Heart right ventricle (tissue), 16 donors: Measurements from ENCODE around the gene SH3RF3. TPM values are rescaled to one million over a fixed set of nuclear protein-coding genes. Genes with fewer than 3 reads are reported as not detected.
A peak's percentile ranks its signal among the peaks of the same experiment; 100 is the strongest.

ENCODE experiments used
- ATAC-seq, 8 donors: fragments of 200-7000 bp; cut with Tn5 transposase; one replicate each; pipeline ENCODE4 v1.9.1; 2020; ENCODE audit warnings: mild to moderate bottlenecking in 8 of 8, moderate library complexity in 8 of 8, moderate number of reproducible peaks in 1 of 8
- DNase-seq, 2 donors: peaks; one replicate each; pipeline ENCODE4 v3.0.0-alpha.2; 2020
- H3K27ac ChIP-seq, 10 donors: fragments of 200-600 bp; sonication (generic) in 2 of 10; one replicate each; pipeline versions ENCODE4 v1.5.0 to v1.8.0; 2020 to 2022; ENCODE audit warnings: mild to moderate bottlenecking in 3 of 10
- H3K27me3 ChIP-seq, 7 donors: fragments of 200-600 bp; one replicate each; pipeline ENCODE4 v1.8.0; 2021 to 2022; ENCODE audit warnings: mild to moderate bottlenecking in 2 of 7
- H3K36me3 ChIP-seq, 9 donors: fragments of 200-600 bp; sonication (generic) in 1 of 9; one replicate each; pipeline versions ENCODE4 v1.5.0 to v1.8.0; 2020 to 2022; ENCODE audit warnings: mild to moderate bottlenecking in 2 of 9
- H3K4me1 ChIP-seq, 9 donors: fragments of 200-600 bp; sonication (generic) in 1 of 9; one replicate each; pipeline versions ENCODE4 v1.5.0 to v1.8.0; 2020 to 2022; ENCODE audit warnings: mild to moderate bottlenecking in 4 of 9
- H3K4me3 ChIP-seq, 10 donors: fragments of 200-600 bp; sonication (generic) in 2 of 10; one replicate each; pipeline versions ENCODE4 v1.5.0 to v1.8.0; 2020 to 2022; ENCODE audit warnings: mild to moderate bottlenecking in 7 of 10, moderate library complexity in 2 of 10
- H3K9me3 ChIP-seq, 11 donors: fragments of 200-600 bp in 10 of 11; sonication (generic) in 2 of 11; one replicate each; pipeline versions ENCODE4 v1.5.0 to v1.8.0; 2013 to 2022; ENCODE audit warnings: mild to moderate bottlenecking in 2 of 11, control low read depth in 1 of 11, moderate library complexity in 1 of 11
- CTCF ChIP-seq, 9 donors: fragments of 200-600 bp; sonication (generic) in 2 of 9; IDR thresholded peaks; one replicate each; pipeline versions ENCODE4 v1.5.0 to v1.8.0; 2021 to 2022; ENCODE audit warnings: antibody characterized with exemption in 9 of 9, mild to moderate bottlenecking in 5 of 9, moderate library complexity in 1 of 9
- WGBS, 2 donors: extraction: QIAGEN DNeasy Blood & Tissue Kit; methylation state at CpG; one replicate each; pipeline ENCODE4 v1.1.7; 2013; ENCODE audit warnings: inconsistent platforms in 1 of 2; 5-methylcytosine and 5-hydroxymethylcytosine counted together
- intact Hi-C, 10 donors: fragments of 100-400 bp; cut with DNase I; formaldehyde crosslinking; loops; one replicate each; pipeline versions ENCODE4 v1.11.1 to v1.14.2; 2022
- polyA plus RNA-seq, 2 donors: library from polyadenylated mRNA; stranded (reverse); fragments of 200-250 nt; gene quantifications; one replicate each; pipeline ENCODE4 v1.2.3, GENCODE V29; 2013
- total RNA-seq, 10 donors: library from RNA; stranded (reverse); fragmentation: NEBNext Ultra II Directional in 3 of 10; extraction: Animal tissue kit (Norgen Biotek cat#: 25700) in 3 of 10; gene quantifications; one replicate each; pipeline versions ENCODE4 v1.2.1 to v1.2.4, GENCODE V29; 2021 to 2023
- donor health status: Arrhythmogenic right ventricular cardiomyopathy.
- donor health status: ischemic (EF 13 %, LVEDD 7.1; RV severe dilation, severe dysfunction).
- donor health status: healthy with polysubstance abuse.
- donor health status: DM: no; HTN: yes; CAD: no.
- donor health status: DM: no; HTN: no; CAD: no.
- donor health status: ischemic (EF 25% LVEDD 6.9; RV normal size, moderate dysfunction).
- donor health status: ischemic (EF 25% LVEDD 5.7; RV mildly dilated, moderate dysfunction).
- donor health status: healthy.
- donor health status: DM: yes; HTN: yes; CAD: no.
- donor health status: Ischemic cardiomyopathy.
- donor health status: ischemic (EF 35%, LVEDD 5.7; RV mildly dilated, moderate dysfunction).
- donor health status: nonischemic (EF 11% LVEDD 7.7; RV severe dilation, severe dysfunction).
- donor health status: DM: yes; HTN: yes; CAD: no.
- donor health status: PGD.
- donor health status: ischemic (EF 29% LVEDD 5.4; RV normal size, mild dysfunction).
- donor health status: nonischemic (EF 23%, LVEDD 6.1; RV moderate dilation, normal function).

SH3RF3 gene
- total and polyA plus RNA-seq, 12 donors: 5.0 to 11.5 (median 8.6) TPM

DNA sequence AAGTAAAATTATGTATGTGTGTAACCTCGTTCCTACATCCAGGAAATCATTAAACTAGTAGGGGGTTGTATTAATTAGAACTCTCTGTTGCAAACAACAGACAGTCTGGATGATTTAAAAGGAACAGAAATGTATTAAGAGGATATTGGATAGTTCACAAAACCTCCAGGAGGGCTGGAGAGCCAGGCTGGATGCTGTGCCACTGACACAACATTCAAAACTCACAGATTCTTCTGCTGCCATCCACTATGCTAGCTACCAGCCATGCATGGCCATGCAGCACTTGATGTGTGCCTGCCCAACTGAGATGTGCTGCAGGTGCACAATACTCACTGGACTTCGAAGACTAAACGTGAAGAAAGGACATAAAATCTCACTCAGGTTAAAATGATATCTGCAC, 48.2 kb upstream of the SH3RF3 start:
- Histone ChIP-seq H3K4me1 (no peaks in the 10 kb centered on the region), H3K27me3 (peaks cover 0 to 7% (median 0%) of the 10 kb centered on the region in 7 donors), H3K36me3 (no peaks in the 10 kb centered on the region), H3K9me3 (no peaks in the 10 kb centered on the region), H3K4me3 (no peak overlapping the region), H3K27ac (no peak overlapping the region)
- no peak for TF ChIP-seq CTCF (IDR thresholded peaks at IDR 0.05)
- intact Hi-C loops: no loop called here
- no peak for DNase-seq
- no peak for ATAC-seq
- 70 to 81% methylated on average over 3 of the region's 3 CpGs for WGBS, 2 donors

GRCh38 chr2:109081374-109081773, 47.6 kb upstream of the SH3RF3 start:
- TF ChIP-seq CTCF (IDR thresholded peaks at IDR 0.05): no peak
- no peaks in the 10 kb centered on the region for H3K4me1 ChIP-seq
- H3K4me3 ChIP-seq: no peak overlapping the region
- intact Hi-C loops: no loop called here
- H3K27me3 ChIP-seq: peaks cover 0 to 7% (median 0%) of the 10 kb centered on the region in 7 donors
- DNase-seq (no peak), ATAC-seq (no peak)
- 69 to 75% methylated on average over 8 of the region's 8 CpGs for WGBS, 2 donors
- H3K27ac ChIP-seq: no peak overlapping the region
- no peaks in the 10 kb centered on the region for H3K36me3 ChIP-seq
- no peaks in the 10 kb centered on the region for H3K9me3 ChIP-seq

DNA sequence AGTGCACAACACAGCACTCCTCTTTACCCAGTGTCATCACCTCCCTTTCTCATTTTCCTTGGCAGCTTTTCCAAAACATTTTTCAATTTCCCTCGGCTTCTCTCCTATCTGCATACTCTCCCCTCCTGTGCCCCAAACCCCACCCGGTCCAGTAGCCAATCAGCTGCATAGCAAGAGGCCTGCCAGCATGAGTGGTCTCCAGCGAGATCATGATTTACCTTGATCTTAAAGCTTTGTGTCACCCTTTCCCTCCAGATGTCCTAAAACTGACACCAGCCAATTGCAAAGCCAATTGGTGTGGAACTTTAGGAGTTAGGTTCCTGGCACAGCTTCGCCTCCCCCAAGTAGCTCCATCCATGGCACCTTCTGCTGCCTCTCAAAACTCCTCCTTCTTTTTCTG, 45.2 kb upstream of the SH3RF3 start:
- WGBS, 2 donors: 78 to 85% methylated on average over 4 of the region's 4 CpGs
- Histone ChIP-seq H3K4me3 (no peak overlapping the region), H3K27ac (no peak overlapping the region), H3K9me3 (no peaks in the 10 kb centered on the region), H3K4me1 (no peaks in the 10 kb centered on the region), H3K36me3 (no peaks in the 10 kb centered on the region), H3K27me3 (no peaks in the 10 kb centered on the region)
- intact Hi-C loops: no loop called here
- ATAC-seq (no peak), DNase-seq (no peak)
- TF ChIP-seq CTCF (IDR thresholded peaks at IDR 0.05): no peak

DNA sequence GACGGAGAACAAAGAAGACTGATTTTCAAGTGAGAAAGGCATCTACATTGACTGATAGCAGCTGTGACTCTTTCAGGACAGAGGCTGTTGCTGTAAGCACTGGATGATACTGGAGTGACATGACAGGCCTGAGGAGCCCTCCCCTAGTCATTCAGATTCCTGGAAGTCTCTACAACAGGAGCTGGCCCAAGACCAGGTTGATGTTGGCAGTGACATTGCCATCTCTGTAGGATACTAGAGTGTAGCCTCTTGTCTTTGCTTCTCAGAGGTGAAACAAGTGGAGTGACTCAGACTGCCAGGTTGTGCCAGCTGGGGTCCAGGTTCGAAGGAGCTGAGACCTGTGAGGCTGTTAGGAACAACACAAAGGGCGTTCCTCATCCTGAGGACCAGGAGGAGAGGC, 44.7 kb upstream of the SH3RF3 start:
- ATAC-seq (peak in 2 of 8 donors; percentile 47 to 65), DNase-seq (no peak)
- Histone ChIP-seq H3K4me3 (no peak overlapping the region), H3K27me3 (no peaks in the 10 kb centered on the region), H3K36me3 (no peaks in the 10 kb centered on the region), H3K9me3 (no peaks in the 10 kb centered on the region), H3K4me1 (no peaks in the 10 kb centered on the region), H3K27ac (no peak overlapping the region)
- intact Hi-C loops: no loop called here
- WGBS, 2 donors: 79 to 82% methylated on average over 3 of the region's 3 CpGs
- no peak for TF ChIP-seq CTCF (IDR thresholded peaks at IDR 0.05)
